NOMO-1 treated with DMSO at 0.1 percent for 48 hours (cell line): Measurements from ENCODE around the gene SRC.
"Not testable (repeated sequence)": the region's sequence is repeated elsewhere in the genome, so short reads cannot be mapped to it uniquely, and the experiment has no call there.

Source experiments
- DNase-seq: peaks from one replicate; lab custom pipeline; 2025; ENCODE audit not compliant: unreplicated experiment; lab: John Stamatoyannopoulos, UW

Gene SRC

DNA sequence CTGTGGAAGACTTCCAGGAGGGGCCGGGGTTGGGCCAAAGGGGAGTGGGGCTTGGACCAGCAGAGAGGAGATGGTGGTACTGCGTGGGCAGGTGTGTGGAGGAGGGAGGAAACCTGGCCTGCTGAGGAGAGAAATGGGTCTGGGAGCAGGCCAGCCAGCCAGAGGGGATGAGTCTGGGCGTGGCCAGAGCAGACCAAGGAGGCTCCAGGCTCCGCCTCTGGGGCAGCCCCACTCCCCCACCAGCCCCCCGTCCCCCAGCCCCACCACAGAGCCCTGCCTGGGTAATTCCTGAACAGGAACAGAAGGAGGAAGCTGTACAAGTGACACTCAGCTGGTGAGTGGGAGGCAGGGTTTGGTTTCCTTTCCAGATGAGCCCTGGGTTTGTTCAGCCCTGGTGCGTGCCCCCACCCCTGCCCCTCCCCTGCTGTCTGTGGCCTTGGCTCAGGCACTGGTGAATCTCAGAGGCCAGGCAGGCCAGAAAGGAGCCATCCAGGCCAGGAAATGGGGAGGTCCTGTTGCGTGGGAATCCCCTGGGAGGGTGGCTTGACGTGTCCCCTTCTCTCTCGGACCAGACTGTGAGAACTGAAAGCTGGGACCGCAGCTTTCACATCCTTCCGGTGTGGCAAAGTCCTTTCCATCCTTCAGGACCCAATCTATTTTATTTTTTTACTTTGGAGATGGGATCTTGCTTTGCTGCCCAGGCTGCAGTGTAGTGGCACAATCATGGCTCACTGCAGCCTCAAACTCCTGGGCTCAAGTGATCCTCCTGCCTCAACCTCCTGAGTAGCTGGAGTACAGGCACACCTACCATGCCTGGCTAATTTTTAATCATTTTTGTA is 9.4 kb upstream of the SRC start:
- DNase-seq = peak; percentile 42

DNA sequence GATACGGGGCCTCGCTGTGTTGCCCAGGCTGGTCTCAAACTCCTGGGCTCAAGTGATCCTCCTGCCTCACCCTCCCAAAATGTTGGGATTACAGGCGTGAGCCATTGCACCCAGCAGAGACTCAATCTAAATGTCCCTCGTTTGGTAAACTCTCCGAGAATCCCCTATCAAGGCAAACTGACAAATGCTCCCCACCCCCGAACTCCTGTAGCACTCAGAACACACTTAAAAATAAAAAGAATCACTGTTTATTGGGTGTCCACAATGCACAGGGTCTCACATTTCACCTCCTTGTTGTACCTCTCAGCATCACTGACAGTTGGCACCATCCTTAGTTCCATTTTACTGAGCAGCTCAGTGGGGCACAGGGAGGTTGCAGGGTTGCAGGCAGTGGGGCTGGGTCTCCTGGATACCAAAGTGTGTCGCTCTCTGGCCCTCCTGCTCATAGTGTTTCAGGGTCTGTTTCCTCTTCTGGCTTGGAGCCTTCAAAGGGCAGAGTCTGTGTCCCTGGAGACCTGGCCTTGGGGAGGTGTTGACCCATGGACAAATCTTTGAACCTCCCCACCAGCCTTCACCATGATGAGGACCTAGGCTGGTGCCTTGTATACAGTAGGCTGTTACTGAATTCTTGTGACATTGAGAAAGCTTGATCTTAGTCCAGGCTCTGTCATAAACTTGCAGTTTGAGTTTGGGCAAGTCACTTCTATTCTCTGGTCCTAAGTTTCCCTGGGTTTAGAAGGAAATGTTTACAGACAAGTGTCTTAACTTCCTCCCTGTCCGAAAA is 8.5 kb upstream of the SRC start:
- DNase-seq = no peak

- DNase-seq = not testable (repeated sequence)
Measured at GRCh38 chr20:37338380-37338779, 7.6 kb upstream of the SRC start.

- DNase-seq = no peak
Measured at GRCh38 chr20:37339208-37339607, 6.7 kb upstream of the SRC start.

- DNase-seq = not testable (repeated sequence)
Measured at GRCh38 chr20:37339764-37340109, 6.2 kb upstream of the SRC start.

DNA sequence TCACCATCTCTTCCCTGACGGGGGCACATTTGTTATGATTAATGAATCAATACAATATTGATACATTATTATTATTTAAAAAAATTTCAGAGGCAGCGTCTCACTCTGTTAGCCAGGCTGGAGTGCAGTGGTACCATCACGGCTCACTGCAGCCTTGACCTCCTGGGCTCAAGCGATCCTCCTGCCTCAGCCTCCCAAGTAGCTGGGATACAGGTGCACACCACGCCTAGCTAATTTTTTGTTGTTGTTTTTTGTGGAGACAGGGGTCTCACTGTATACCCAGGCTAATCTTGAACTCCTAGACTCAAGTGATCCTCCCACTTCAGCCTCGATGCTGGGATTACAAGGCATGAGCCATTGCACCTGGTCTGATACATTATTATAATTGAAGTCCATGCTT is 4.9 kb upstream of the SRC start:
- DNase-seq = no peak

GRCh38 chr20:37341632-37342031 is 4.3 kb upstream of the SRC start:
- DNase-seq = no peak

GRCh38 chr20:37342231-37343177 is 3.4 kb upstream of the SRC start:
- no peak for DNase-seq

DNA sequence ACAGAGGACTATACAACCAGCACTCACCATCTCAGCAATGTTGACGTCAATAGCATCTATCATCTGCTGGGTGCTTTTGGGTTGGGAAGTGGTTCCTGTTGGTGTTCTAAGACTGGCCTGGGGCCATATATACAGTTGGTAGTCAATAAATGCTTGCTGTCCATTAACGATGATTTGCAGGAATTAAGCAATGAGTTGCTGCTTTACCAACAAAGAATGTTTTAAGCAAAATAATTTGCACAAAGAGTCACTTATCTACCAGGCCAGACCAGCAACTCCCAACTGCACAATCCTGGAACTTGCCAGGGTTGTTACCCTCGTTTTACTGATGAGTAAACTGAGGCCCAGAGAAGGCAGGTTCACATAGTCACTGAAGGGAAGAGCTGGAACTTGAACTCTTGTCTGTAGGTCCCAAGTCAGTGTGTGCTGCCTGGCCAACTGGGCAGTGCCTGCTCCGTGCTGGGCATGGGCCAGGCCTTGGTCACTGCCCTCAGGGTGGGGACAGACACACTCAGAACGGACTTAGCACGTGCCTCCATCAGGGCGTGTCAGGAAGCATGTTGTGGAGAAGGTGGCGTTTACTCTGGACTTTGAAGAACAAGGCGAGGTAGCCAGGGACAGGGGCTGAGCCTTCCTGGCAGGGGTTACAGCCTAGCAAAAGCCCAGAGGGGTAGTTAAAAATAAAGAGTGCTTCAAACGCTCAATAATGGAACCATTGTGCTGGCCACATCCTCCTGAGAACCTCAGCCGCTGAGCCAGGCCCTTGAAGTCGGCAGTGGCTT is 2.5 kb upstream of the SRC start:
- no peak for DNase-seq

DNA sequence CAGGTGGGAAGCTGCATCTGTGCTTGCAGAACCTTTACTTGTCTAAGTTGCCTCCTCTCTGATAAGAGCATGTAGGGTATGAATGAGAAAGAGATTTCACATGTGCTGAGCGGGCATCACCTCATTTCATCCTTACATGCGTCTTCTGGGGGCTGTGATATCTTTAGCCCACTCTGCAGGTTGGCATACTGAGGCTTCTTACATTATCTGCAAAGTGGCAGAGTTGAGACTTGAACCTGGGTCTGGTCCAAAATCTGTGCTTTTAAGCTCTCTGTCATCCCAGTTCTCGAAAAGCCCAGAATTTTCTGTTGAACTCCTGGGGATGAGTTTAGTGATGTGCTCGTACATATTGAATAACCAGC is 2.0 kb upstream of the SRC start:
- DNase-seq = no peak

DNA sequence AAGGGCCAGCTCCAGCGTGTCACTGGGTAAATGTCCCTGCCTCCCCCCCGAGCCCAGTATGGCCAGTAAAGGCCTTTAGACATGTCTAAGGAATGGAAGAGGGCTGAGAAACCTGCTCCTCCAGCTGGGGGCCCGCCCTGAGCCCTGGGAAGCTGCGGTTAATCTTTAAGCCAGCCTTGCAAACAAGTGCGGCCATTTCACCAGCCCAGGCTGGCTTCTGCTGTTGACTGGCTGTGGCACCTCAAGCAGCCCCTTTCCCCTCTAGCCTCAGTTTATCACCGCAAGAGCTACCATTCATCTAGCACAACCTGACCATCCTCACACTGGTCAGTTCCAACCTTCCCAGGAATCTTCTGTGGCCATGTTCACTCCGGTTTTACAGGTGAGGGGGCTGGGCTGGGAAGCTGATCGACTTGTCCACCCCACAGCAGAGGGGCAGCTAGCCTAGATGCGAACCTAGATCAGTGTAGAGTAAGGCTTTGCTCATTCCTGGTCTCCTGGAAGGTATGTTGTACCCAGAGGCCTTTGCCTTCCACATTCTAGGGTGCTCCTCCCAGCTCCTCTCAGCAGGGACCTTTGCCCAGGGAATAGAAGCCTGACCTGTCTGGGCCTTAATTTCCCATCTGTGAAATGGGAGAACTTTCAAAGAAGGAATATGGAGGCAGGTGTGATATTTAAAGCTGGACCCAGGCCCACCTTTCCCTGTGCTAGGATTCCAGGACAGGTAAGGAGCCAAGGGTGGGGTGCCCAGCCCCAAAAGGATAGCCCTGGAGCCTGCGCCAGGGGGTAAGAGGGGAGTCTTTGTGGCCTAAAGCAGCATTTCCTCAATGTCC is 1.2 kb upstream of the SRC start:
- no peak for DNase-seq

DNA sequence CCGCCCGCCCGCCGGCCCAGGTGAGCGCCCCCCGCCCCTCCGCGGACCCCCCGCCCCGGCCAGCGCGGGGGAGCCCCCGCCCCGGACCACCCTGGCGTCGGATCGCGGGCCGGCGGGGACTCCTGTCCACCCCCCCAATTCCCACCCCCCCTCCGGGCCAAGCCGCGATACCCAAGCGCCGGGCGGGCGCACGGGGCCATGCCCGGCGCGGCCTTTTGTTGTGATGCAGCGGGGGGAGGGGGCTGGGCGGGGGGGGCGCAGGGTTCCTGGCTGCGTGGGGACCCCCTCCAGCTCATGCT is 245 bp downstream of the SRC start:
- no peak for DNase-seq

DNA sequence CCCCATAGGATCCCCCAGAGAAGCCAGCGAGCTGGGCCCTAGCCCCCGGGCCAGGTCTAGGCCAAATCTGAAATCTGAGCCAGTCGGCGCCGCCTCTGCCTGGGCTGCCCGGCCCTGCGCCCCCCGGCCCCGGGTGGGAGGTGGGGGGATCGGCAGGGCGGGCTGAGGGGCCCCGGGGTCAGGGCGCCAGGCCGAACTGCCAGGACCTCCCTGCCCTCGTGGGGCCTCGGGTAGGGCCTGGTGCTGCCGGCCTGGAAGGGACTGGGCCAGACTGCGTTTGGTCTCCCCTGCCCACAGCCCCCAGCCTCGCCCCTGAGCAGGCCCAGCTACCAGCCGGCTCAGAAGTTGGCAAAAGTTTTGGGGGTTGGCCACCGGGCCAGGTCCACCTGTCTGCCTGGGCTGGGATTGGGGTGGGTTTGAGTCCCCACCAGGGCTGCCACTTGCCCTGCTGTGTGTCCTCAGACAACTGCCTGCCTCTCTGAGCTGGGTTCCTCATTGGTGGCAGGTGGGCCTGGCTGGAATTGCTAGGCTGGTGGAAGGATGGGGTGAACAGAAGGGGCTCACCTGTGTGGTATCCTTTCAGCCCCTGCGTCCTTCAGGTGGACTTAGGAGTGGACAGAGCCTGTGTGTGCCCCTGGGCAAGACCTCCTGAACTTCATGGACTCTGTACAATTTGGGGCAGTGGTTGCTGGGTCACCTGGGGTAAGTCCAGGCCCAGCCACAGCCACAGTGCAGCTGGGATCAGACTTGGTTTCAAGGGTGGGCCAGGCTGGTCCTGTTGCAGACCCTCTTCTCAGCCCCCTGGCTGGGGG is 801 bp downstream of the SRC start:
- no peak for DNase-seq

GRCh38 chr20:37347347-37347823 is 1.4 kb downstream of the SRC start:
- no peak for DNase-seq

DNA sequence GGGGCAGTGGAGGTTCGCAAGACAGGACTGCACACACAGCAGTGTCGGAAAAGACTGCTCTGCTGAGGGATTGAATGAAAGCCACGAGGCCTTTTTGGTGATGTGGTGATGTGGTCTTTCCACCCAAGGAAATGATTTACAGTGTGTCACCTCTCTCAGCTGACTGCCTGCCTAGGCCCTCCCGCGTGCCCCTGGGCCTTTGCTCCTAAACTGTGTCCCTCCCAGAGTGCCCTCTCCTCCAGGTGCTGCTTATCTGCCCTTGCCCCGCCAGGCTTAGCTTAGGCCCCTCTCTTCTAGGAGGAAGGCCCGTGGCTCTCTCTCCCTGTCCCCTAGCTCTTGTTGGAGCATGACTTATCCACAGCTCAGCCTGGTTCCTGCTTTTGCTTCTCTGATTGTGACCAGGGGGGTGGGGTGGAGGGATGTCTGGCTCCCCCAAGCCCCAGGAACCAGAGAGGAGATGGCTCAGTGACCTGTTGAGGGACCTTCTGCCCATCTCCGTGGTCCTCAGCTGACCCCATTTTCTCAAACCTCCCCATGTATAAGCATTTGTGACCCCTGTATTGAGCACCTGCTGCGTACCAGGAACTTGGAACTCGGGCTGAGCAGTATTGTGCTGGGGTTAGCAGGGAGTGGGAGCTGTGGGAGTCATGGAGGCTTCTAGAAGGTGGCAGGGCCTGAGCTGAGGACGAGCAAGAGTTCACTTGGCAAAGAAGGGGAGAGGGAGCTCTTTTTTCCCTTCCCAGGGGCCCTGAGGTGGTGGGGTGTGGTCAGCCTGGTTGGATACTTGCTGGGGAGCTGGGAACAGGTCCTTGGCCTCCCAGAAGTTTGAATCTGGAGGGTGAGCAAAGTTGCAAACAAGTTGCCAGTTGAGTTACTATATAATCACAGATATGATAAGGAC is 2.2 kb downstream of the SRC start:
- DNase-seq = no peak

GRCh38 chr20:37348792-37349516 is 3.0 kb downstream of the SRC start:
- no peak for DNase-seq
